Left hindlimb (tissue), 1 donor: ENCODE measurements around the gene TENM3.

Experiments
- DNase-seq: peaks from one replicate; pipeline ENCODE4 v3.0.0-alpha.2; 2018

Gene TENM3

GRCh38 chr4:182577411-182577810, 334.2 kb downstream of the TENM3 start:
- no peak for DNase-seq

- DNase-seq = no peak
Observed at GRCh38 chr4:182578402-182578801, 335.2 kb downstream of the TENM3 start.

GRCh38 chr4:182582245-182582644, 339.0 kb downstream of the TENM3 start:
- DNase-seq = no peak

- no peak for DNase-seq
Observed at GRCh38 chr4:182583703-182584415, 340.7 kb downstream of the TENM3 start.

- no peak for DNase-seq
Observed at GRCh38 chr4:182585321-182585720, 342.1 kb downstream of the TENM3 start.

- no peak for DNase-seq
Observed at GRCh38 chr4:182589100-182589499, 345.9 kb downstream of the TENM3 start.

- no peak for DNase-seq
Observed at GRCh38 chr4:182593402-182593801, 350.2 kb downstream of the TENM3 start.

- no peak for DNase-seq
Observed at GRCh38 chr4:182593864-182594263, 350.7 kb downstream of the TENM3 start.

- DNase-seq = no peak
Observed at GRCh38 chr4:182600093-182600492, 356.9 kb downstream of the TENM3 start.

GRCh38 chr4:182600856-182601255, 357.7 kb downstream of the TENM3 start:
- DNase-seq = no peak

- DNase-seq = no peak
Observed at GRCh38 chr4:182604161-182604622, 361.0 kb downstream of the TENM3 start.

- no peak for DNase-seq
Observed at GRCh38 chr4:182604953-182605352, 361.8 kb downstream of the TENM3 start.

GRCh38 chr4:182608525-182608924, 365.3 kb downstream of the TENM3 start:
- DNase-seq = no peak

GRCh38 chr4:182616476-182616875, 373.3 kb downstream of the TENM3 start:
- no peak for DNase-seq

GRCh38 chr4:182619660-182620059, 376.5 kb downstream of the TENM3 start:
- DNase-seq = no peak

- DNase-seq = no peak
Observed at GRCh38 chr4:182620111-182620980, 377.1 kb downstream of the TENM3 start.

GRCh38 chr4:182624281-182624680, 381.1 kb downstream of the TENM3 start:
- DNase-seq = no peak

- no peak for DNase-seq
Observed at GRCh38 chr4:182625193-182625592, 382.0 kb downstream of the TENM3 start.

- no peak for DNase-seq
Observed at GRCh38 chr4:182627996-182628395, 384.8 kb downstream of the TENM3 start.

- no peak for DNase-seq
Observed at GRCh38 chr4:182628544-182628943, 385.3 kb downstream of the TENM3 start.

- DNase-seq = no peak
Observed at GRCh38 chr4:182629096-182629495, 385.9 kb downstream of the TENM3 start.

- no peak for DNase-seq
Observed at GRCh38 chr4:182640491-182640890, 397.3 kb downstream of the TENM3 start.

- DNase-seq = no peak
Observed at GRCh38 chr4:182640932-182641331, 397.7 kb downstream of the TENM3 start.

- DNase-seq = no peak
Observed at GRCh38 chr4:182642831-182643230, 399.6 kb downstream of the TENM3 start.
